NCI-H1436 (cell line): ENCODE results near the gene CNOT9.
"Not testable (repeated sequence)": the region's sequence is repeated elsewhere in the genome, so short reads cannot be mapped to it uniquely, and the experiment has no call there.

ENCODE experiments used
- DNase-seq: peaks from one replicate; lab custom pipeline; 2025; lab: John Stamatoyannopoulos, UW

Gene CNOT9, protein sequence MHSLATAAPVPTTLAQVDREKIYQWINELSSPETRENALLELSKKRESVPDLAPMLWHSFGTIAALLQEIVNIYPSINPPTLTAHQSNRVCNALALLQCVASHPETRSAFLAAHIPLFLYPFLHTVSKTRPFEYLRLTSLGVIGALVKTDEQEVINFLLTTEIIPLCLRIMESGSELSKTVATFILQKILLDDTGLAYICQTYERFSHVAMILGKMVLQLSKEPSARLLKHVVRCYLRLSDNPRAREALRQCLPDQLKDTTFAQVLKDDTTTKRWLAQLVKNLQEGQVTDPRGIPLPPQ

DNA sequence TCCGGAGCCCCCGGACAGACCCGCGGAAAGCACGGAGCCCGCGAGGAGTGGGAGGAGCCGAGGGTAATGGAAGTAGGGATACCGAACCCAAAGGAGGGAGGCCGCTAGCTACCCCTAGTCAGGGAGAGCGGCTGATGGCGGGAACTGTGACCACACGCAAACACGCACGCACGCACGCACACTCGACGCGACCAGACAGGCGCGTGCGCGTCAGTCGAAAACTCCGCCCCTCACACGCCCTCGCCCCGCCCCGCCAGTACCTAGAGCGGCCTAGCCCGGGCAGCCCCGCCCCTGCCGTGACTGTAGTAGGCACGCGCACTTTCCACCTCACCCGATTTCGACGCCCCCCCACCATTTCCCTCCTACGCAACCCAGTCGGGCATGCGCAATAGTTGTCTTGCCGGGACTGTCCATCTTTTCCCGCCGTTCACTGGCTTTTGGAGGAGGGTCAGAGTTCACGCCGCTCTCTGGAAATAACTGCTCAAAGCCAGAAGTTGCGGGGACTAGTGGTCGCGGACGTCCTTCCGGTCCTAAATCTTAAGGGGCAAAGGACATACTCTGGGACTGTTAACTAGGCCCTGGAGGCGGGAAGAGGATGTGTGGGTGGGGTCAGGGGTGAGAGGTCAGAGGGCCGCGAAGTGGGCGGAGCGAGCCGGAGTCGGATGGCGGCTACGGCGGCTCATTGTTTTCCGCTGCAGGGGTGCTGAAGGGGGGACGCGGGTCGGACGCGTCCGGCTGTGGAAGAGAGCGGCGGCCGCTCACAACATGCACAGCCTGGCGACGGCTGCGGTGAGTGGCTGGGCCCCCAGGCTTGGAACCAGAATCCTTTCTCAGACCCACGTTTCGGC is at the start of gene CNOT9, which contains the start of gene USP37:
Gene CNOT9, plus strand, starts transcription at position 650 of the 848 bp plus-strand sequence. Its CDS starts 116 bp downstream, at position 766.
Gene USP37, minus strand, starts transcription at position 162 of the 848 bp plus-strand sequence. CDS start 9,698 bp downstream, outside the sequence.
- DNase-seq: peak; percentile 96

- DNase-seq: no peak
These were observed 49.8 kb upstream of the CNOT9 start for GRCh38 chr2:218518876-218519275.

DNA sequence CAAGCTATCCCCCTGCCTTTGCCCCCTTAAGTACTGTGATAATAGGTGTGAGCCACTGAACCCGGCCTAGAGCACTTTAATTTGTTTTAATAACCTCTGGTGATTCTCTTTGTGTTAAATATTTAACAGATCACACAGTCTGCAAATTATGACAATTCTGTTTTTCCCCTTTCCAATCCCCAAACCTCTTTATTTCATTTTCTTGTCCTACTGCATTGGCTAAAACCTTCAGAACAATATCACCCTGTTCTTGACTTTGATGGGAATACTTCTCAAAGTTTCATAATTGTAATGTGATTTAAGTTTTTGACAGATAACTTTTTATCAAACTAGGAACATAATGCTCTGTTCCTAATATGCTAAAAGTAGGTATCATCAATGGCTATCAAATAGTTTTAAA is 45.0 kb upstream of the CNOT9 start:
- DNase-seq: no peak

DNA sequence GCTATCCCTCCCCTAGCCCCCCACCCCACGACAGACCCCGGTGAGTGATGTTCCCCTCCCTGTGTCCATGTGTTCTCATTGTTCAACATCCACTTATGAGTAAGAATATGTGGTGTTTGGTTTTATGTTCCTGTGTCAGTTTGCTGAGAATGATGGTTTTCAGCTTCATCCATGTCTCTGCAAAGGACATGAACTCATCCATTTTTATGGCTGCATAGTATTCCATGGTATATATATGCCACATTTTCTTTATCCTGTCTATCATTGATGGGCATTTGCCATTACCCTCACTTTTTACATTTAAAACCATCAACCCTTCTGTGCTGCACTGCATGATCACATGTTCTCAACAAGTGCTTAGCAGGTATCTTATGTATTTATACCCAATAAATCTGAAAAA is 40.2 kb upstream of the CNOT9 start:
- DNase-seq: not testable (repeated sequence)

DNA sequence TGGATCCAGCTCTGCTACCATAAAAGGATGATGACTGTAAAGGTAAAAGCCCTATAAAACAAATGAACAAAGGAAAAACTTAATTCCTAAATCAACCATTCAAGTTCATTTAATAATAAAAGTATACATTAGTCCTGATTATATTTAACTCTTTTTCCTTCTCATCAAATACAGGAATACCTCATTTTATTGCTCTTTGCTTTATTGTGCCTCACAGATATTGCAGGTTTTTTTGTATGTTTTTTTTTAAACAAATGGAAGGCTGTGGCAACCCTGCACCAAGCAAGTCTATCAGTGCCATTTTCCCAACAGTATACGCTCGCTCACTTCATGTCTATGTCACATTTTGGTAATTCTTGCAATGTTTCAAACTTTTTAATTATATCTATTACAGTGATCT is 38.6 kb upstream of the CNOT9 start:
- no peak for DNase-seq

- DNase-seq: no peak
These were observed 31.7 kb upstream of the CNOT9 start for GRCh38 chr2:218536804-218537494.

DNA sequence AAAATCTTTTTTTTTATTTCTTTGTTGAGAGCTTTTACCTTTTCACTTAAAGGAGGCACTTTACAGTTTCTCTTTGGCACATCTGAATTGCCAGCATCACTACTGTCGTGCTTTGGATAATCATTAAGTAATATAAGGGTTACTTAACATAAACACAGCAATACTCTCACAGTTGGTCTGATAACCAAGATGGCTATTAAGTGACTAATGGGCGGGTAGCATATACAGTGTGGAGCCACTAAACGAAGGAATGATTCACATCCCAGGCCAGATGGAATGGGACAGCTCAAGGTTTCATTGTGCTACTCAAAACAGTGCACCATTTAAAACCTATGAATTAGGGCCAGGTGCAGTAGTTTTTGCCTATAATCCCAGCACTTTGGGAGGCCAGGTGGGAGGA is 28.6 kb upstream of the CNOT9 start:
- DNase-seq: no peak

GRCh38 chr2:218546012-218546411 is 22.6 kb upstream of the CNOT9 start:
- no peak for DNase-seq

GRCh38 chr2:218547511-218547910 is 21.1 kb upstream of the CNOT9 start:
- DNase-seq: no peak

- no peak for DNase-seq
These were observed 20.7 kb upstream of the CNOT9 start for GRCh38 chr2:218547978-218548377.

DNA sequence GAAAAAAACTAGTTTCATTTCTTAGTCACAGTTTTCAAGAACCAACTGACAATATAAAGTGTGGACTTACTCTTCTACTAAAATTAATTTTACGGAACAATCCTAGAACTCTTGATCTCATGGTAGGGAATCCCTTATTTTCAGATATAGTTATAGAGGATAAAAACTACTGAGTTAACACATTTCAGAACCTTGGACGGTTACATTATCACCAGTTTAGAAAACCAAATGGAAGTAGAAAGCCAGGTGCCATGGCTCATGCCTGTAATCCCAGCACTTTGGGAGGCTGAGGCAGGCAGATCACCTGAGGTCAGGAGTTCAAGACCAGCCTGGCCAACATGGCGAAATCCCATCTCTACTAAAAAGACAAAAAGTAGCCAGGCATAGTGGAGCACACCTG is 14.4 kb upstream of the CNOT9 start:
- DNase-seq: not testable (repeated sequence)

DNA sequence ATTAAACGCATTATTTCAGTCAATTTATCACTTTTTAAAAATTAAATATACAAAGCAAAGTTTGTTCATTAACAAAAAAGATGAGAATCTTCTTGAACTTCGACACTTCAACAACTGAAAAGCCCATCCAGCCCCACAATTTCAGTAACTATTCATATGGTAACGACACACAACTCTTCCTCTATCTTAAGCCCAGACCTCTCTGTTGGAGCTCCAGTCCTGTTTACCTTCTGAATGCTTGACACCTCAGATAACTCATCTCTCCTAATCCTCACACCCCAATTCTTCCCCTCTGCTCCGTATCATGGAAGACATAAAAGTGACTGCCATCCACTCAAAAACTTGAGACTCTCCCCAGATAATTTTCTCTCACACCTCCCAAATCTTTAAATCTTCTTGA is 13.1 kb upstream of the CNOT9 start:
- no peak for DNase-seq

GRCh38 chr2:218557941-218558340 is 10.7 kb upstream of the CNOT9 start:
- DNase-seq: no peak

GRCh38 chr2:218558986-218559385 is 9.7 kb upstream of the CNOT9 start:
- no peak for DNase-seq

GRCh38 chr2:218564056-218564455 is 4.6 kb upstream of the CNOT9 start:
- no peak for DNase-seq

DNA sequence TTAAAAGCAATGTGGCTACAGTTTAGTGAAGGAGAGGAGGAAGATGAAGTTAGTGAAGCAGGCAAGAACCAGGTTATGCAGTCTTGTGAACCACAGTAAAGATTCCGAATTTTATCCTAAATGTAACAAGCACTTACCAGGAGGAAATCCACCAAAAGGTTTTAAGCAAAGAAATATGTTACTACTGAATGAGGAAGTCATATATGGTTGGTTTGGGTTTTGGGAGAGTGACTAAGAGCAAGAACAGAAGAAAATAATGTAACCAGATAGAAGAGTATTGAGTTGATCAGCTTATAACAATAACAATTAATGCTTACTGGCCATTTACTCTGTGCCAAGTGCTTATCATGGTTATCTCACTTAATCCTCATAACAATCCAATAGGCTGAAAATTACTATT is 2.3 kb upstream of the CNOT9 start:
- DNase-seq: no peak

DNA sequence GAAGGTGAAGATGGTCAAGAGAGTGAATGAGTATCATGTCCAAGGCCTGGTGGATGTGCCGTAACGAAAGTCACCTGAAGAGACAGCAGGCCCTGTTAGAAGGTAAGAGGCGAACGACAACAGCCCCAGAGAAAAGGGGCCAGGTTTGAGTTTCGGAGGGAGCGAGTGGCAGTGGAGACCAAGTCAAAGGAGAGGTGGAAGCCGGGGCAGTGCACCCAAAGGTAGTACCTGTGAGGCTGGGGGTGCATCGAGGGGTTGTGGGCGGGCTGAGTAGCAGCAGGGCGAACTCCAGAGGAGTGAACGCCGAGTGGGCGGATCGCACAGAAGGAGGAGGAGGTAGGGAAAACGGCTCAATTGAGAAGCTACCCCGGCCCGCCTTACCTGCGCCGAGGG is 846 bp upstream of the CNOT9 start:
- DNase-seq: peak; percentile 75

GRCh38 chr2:218569038-218569431 is 396 bp downstream of the CNOT9 start:
- DNase-seq: no peak

GRCh38 chr2:218569661-218570500 is 1.2 kb downstream of the CNOT9 start:
- DNase-seq: no peak

DNA sequence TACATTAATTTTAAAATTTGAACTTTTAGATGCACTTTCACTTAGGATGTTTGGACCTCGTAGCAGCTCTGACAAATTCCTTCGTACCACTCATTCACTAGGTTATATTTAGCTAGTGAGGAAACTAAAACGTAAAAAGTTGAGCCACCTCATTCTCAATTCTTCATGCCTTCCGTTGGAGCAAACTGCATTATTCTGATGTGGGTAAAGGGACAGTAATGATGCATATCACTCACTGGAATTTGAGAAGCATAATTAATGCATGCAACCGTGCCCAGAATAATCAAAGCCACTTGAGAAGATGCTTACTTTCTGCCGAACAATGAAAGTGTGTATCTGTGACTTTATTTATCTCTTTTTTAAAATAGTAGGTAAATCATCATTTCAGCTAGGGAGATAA is 2.2 kb downstream of the CNOT9 start:
- DNase-seq: no peak

DNA sequence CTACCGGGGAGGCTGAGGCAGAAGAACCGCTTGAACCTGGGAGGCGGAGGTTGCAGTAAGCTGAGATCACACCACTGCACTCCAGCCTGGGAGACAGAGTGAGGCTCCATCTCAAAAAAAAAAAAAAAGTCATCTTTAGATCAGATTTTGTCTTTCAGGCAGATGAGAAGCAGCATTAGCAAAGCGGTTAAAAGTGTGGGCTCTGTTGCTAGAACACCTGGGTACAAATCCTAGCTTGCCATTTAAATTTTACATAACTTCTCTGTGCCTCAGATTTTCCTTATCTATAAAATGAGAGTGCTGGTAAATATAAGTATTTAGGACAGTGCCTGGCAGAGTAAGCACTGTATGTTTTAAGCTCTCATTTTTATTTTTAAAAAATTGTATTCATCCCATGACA is 8.2 kb downstream of the CNOT9 start:
- no peak for DNase-seq
